GM12878 (cell line): ENCODE measurements around the gene VN1R5. TPM values are rescaled to one million over a fixed set of nuclear protein-coding genes. Genes with fewer than 3 reads are reported as not detected.
A peak's percentile ranks its signal among the peaks of the same experiment; 100 is the strongest.

Source experiments
- ASH2L ChIP-seq: fragments of 300-600, 200-600 bp; sonication (generic); IDR thresholded peaks from 2 replicates; pipeline ENCODE4 v1.6.1; 2017; ENCODE audit warnings: low read depth, mild to moderate bottlenecking, borderline replicate concordance
- BCL11A ChIP-seq: IDR thresholded peaks from 2 replicates; pipeline ENCODE4 v1.6.1; 2011; ENCODE audit warnings: low read depth, low read length
- BCLAF1 ChIP-seq: fragments of 450-650 bp; IDR thresholded peaks from 2 replicates; pipeline ENCODE4 v1.6.1; 2017; ENCODE audit warnings: antibody characterized with exemption, mild to moderate bottlenecking, moderate library complexity
- BMI1 ChIP-seq: fragments of 450-650 bp; IDR thresholded peaks from 2 replicates; pipeline ENCODE4 v1.6.1; 2016; ENCODE audit warnings: mild to moderate bottlenecking, moderate library complexity, borderline replicate concordance
- EGR1 ChIP-seq, 2 experiments: IDR thresholded peaks; 1 replicate in 1 of 2; 2 replicates in 1 of 2; pipeline ENCODE4 v1.6.1; 2011 to 2012; ENCODE audit warnings: low read depth in 2 of 2, low read length in 2 of 2, borderline replicate concordance in 1 of 2, mild to moderate bottlenecking in 1 of 2, moderate library complexity in 1 of 2
- EP300 ChIP-seq, 2 experiments: fragments of 150-350 bp in 1 of 2; IDR thresholded peaks; 2 replicates each; pipeline ENCODE4 v1.6.1; 2011 to 2012; ENCODE audit warnings: low read depth in 2 of 2, low read length in 2 of 2, borderline replicate concordance in 1 of 2, improper control_type of control experiment in 1 of 2, inconsistent platforms in 1 of 2; ENCODE audit not compliant: control insufficient read depth in 1 of 2
- ETV6 ChIP-seq, 2 experiments: fragments of 450-650 bp in 1 of 2; IDR thresholded peaks in 1 of 2; conservative IDR thresholded peaks in 1 of 2; 2 replicates each; pipeline ENCODE4 v1.6.1; 2014; ENCODE audit warnings: antibody characterized with exemption in 1 of 2, borderline replicate concordance in 1 of 2, low read depth in 1 of 2, mild to moderate bottlenecking in 1 of 2, moderate library complexity in 1 of 2
- LARP7 ChIP-seq: fragments of 450-650 bp; IDR thresholded peaks from 2 replicates; pipeline ENCODE4 v1.6.1; 2017; ENCODE audit warnings: mild to moderate bottlenecking
- MLLT1 ChIP-seq: fragments of 450-650 bp; IDR thresholded peaks from 2 replicates; pipeline ENCODE4 v1.6.1; 2016; ENCODE audit warnings: mild to moderate bottlenecking
- MTA2 ChIP-seq: fragments of 450-650 bp; IDR thresholded peaks from 2 replicates; pipeline ENCODE4 v1.6.1; 2016; ENCODE audit warnings: low read depth, mild to moderate bottlenecking, moderate library complexity
- MYB ChIP-seq: fragments of 150-350 bp; IDR thresholded peaks from 2 replicates; pipeline ENCODE4 v1.6.1; 2014; ENCODE audit warnings: mild to moderate bottlenecking, low read depth, low read length, borderline replicate concordance
- NBN ChIP-seq: fragments of 450-650 bp; IDR thresholded peaks from 2 replicates; pipeline ENCODE4 v1.6.1; 2016
- NFIC ChIP-seq: IDR thresholded peaks from 2 replicates; pipeline ENCODE4 v1.6.1; 2012; ENCODE audit warnings: low read depth, mild to moderate bottlenecking, inconsistent platforms, low read length, moderate library complexity
- NFYB ChIP-seq: IDR thresholded peaks from 2 replicates; pipeline ENCODE4 v1.6.1; 2011; ENCODE audit warnings: low read depth, mild to moderate bottlenecking, low read length, improper control_type of control experiment, moderate library complexity; ENCODE audit not compliant: insufficient read depth
- PAX5 ChIP-seq: IDR thresholded peaks from 2 replicates; pipeline ENCODE4 v1.6.1; 2011; ENCODE audit warnings: low read depth, low read length, borderline replicate concordance
- RELB ChIP-seq: fragments of 450-650 bp; IDR thresholded peaks from 2 replicates; pipeline ENCODE4 v1.6.1; 2017; ENCODE audit warnings: low read depth, mild to moderate bottlenecking, moderate library complexity
- RUNX3 ChIP-seq: IDR thresholded peaks from 2 replicates; pipeline ENCODE4 v1.6.1; 2012; ENCODE audit warnings: low read length, inconsistent platforms
- SIN3A ChIP-seq: IDR thresholded peaks from 2 replicates; pipeline ENCODE4 v1.6.1; 2012; ENCODE audit warnings: low read depth, low read length, improper control_type of control experiment
- SKIL ChIP-seq: fragments of 450-650 bp; IDR thresholded peaks from 2 replicates; pipeline ENCODE4 v1.6.1; 2017; ENCODE audit warnings: mild to moderate bottlenecking, low read depth, inconsistent platforms; ENCODE audit not compliant: poor library complexity, severe bottlenecking
- polyA plus RNA-seq, 11 experiments: library from polyadenylated mRNA; depleted of rRNA in 4 of 11; unstranded in 6 of 11; stranded (reverse) in 5 of 11; fragments of >200 nt; fragmentation: Nextera tagmentation in 4 of 11; fragmentation: Illumina TruSeq in 1 of 11; extraction: Ambion mirVana in 4 of 11; extraction: Trizol in 1 of 11; gene quantifications; 1 replicate in 1 of 11; 2 replicates in 10 of 11; pipeline versions ENCODE4 v1.2.1 to v1.2.3, GENCODE V29; 2011 to 2016; ENCODE audit warnings: inconsistent platforms in 2 of 11, missing spikeins in 2 of 11, low read depth in 1 of 11
- total RNA-seq, 4 experiments: library from RNA; depleted of rRNA in 3 of 4; stranded (reverse); fragments of >200 nt in 3 of 4; fragmentation: Illumina TruSeq in 1 of 4; extraction: Trizol in 1 of 4; gene quantifications; 2 replicates each; pipeline versions ENCODE4 v1.2.1 to v1.2.3, GENCODE V29; 2013 to 2021

VN1R5 gene
- total and polyA plus RNA-seq, 10 of the 15 experiments (the other 5 are each of a cell fraction or from before 2014, with no cell fraction given), result not detected

- TF ChIP-seq SKIL (peak; percentile 74), NBN (peak; percentile 52; the same call in 1 of the 2 replicates), SIN3A (no peak), PAX5 (no peak), NFYB (no peak), LARP7 (no peak), BCLAF1 (no peak), MTA2 (peak; percentile 73; the same call in 1 of the 2 replicates), BCL11A (peak; percentile 41; the same call in 1 of the 2 replicates), NFIC (0 out of 2 replicates have a peak, but pooled peaks have one; percentile 22), RELB (0 out of 2 replicates have a peak, but pooled peaks have one; percentile 26), EGR1 (IDR thresholded peaks at IDR 0.05; ENCODE audit: borderline replicate concordance in 1 of 2, low read depth in 2 of 2, low read length in 2 of 2) (no peak), EP300 (IDR thresholded peaks at IDR 0.05; ENCODE audit: borderline replicate concordance in 1 of 2, control insufficient read depth in 1 of 2, low read depth in 2 of 2, low read length in 2 of 2) (peak in 1 of 2 experiments; percentile 34; a peak in 2 of 4 replicates), ETV6 (conservative IDR thresholded peaks at IDR 0.05 in 1 of 2, IDR thresholded peaks at IDR 0.05 in 1 of 2; ENCODE audit: borderline replicate concordance in 1 of 2, low read depth in 1 of 2) (no peak), ASH2L (no peak), MYB (no peak), RUNX3 (peak; percentile 18; the same call in 1 of the 2 replicates), BMI1 (peak; percentile 42; the same call in 1 of the 2 replicates), MLLT1 (no peak)
Measured at GRCh38 chr1:247212627-247213617, 43.0 kb upstream of the VN1R5 start (continued).
